ENCODE measurements around the gene KLHDC7B.
"Not testable (repeated sequence)": the region's sequence is repeated elsewhere in the genome, so short reads cannot be mapped to it uniquely, and the experiment has no call there.

Gene KLHDC7B

DNA sequence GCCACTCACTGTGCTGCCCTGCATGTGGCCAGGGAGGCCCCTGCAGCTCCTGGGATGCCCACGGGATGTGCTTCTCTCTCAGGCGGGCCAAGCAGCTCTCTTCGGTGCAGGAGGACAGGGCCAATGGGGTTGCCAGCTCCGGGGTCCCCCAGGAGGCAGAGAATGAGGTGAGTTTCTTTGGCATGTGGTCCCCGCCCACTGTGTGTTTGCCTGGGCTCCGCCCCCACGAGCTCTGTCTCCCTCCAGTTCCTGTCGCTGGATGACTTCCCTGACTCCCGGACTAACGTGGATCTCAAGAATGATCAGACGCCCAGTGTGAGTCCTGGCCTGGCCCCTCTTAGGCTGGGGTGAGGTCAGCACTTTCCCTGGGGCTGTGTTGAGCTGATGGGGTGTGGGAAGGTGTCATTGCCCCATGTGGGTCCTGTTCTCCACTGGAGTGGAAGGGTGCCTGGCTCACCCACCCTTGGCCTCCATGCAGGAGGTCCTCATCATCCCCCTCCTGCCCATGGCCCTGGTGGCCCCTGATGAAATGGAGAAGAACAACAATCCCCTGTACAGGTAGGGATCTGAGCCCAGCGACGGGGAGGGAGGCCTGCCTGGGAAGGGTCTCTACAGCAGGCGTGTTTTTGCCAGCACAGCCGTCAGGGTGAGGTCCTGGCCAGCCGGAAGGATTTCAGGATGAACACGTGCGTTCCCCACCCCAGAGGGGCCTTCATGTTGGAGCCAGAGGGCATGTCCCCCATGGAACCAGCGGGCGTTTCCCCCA is 28.0 kb upstream of the KLHDC7B start:
- no peak for DNase-seq (ENCODE audit: low read depth)

DNA sequence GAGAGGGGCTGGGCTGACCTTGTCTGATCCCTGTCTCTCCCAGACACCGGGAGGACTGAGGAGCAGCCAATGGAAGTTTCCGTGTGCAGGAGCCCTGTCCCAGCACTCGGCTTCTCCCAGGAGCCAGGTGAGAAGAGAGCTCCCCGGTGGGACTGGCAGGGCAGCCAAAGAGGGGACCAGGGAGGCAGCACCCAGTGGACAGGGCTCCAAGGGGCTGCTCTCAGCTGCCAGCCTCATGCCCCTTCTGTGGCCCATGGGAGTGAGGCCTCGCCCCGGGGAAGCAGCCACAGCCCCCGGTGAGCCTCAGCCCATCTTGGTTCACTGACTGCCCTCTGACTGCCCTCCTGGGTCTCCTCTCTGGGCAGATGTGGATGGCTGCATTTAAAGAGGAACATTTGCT is 27.1 kb upstream of the KLHDC7B start:
- no peak for DNase-seq (ENCODE audit: low read depth)

DNA sequence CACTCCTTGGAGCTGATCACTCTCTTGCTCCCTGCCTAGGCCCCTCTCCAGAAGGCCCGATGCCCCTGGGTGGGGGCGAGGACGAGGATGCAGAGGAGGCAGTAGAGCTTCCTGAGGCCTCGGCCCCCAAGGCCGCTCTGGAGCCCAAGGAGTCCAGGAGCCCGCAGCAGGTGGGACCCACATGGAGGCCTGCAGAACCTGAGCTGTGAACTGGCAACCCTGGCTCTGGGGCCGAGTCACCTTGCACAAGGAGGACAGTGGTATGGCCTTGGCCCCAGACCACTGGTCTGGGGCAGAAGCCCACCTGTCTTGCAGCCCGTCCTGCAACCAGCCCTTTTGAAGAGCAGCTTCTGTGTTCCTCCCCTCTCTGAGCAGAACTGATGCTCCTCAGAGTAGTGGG is 26.5 kb upstream of the KLHDC7B start:
- no peak for DNase-seq (ENCODE audit: low read depth)

DNA sequence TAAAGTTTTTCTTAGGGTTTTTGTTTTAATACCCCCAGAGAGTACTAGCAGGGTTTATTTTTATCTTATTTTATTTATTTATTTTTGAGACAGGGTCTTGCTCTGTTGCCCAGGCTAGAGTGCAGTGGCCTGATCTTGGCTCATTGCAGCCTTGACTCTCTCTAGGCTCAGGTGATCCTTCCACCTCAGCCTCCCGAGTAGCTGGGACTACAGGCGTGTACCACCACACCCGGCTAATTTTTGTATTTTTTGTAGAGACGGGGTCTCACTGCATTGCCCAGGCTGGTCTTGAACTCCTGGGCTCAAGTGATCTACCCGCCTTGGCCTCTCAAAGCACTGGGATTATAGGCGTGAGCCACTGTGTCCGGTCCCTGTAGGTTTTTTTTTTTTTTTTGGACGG is 25.5 kb upstream of the KLHDC7B start:
- DNase-seq (ENCODE audit: low read depth) = not testable (repeated sequence)

DNA sequence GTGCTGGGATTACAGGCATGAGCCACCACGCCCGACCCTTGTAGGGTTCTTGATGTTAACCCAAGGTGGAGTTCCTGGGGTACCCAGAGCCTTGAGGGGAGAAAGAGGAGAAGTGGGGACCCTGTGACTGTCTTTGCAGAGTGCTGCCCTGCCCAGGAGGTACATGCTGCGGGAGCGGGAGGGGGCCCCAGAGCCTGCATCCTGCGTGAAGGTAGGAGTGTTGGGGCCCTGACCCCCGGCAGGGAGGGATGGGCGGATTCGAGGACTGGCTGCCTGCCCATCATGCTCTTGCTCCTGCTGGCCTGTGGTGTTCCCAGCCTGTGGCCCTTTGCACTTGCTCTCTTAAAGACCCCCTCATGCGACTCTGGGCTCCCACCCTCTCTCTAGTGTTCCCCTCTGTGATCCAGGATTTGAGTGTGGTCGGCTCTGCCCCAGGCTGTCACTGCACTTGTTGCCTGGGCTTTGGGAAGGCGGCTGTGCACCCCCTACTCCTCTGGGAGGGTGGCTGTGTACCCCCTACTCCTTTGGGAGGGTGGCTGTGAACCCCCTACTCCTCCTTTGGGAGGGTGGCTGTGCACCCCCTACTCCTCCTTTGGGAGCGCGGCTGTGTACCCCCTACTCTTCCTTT is 24.8 kb upstream of the KLHDC7B start:
- DNase-seq (ENCODE audit: low read depth) = no peak

DNA sequence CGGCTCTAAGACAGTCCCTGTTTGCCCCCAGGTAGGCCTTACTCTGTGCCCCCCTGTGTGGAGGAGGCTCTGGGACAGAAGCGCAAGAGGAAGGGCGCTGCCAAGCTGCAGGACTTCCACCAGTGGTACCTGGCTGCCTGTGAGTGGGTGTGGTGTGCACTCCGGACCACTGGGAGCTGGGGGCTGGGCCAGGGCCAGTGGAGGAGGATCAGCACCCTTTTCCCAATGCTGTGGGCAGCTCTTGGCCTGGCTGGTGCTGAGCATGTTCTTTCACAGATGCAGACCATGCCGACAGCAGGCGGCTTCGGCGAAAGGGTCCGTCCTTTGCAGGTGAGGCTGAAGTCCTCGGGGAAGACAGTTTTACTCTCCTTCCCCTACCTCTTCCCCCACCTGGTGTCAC is 24.0 kb upstream of the KLHDC7B start:
- DNase-seq (ENCODE audit: low read depth) = no peak

DNA sequence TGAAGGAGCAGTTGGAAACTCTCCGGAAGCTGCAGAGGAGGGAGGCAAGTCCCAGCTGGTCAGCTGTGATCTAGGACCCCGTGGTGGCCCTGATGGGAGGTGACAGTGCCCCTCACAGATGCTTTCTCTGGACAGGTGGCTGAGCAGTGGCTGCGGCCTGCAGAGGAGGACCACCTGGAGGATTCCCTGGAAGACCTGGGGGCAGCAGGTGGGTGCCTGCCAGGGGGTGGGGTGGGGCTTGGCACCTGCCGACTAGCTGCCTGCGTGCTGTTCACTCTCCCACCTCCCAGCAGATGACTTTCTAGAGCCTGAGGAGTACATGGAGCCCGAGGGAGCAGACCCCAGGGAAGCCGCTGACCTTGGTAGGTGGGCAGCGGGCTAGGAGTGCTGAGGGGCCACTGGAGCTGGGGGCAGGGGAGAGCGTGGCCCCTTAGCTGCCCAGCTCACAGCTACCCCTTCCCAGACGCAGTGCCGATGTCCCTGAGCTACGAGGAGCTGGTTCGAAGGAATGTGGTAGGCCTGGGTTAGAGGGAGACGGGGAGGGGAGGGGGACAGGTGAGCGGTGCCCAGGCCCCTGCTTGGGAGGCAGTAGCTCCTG is 23.4 kb upstream of the KLHDC7B start:
- no peak for DNase-seq (ENCODE audit: low read depth)

DNA sequence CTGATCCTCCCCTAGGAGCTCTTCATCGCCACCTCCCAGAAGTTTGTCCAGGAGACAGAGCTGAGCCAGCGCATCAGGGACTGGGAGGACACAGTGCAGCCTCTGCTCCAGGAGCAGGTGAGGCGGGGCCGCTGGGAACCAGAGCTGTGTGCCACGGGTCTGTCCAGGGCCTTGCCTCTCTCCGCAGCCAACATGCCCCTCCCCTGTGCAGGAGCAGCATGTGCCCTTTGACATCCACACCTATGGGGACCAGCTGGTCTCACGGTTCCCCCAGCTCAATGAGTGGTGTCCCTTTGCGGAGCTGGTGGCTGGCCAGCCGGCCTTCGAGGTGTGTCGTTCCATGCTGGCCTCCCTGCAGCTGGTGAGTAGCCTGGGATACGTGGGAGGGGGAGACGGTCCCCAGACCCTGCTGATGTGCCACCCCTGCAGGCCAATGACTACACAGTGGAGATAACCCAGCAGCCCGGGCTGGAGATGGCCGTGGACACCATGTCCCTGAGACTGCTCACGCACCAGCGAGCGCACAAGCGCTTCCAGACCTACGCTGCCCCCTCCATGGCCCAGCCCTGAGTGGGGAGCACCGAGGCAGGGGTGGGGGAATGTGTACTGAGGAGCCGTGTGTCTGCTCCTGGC is 22.8 kb upstream of the KLHDC7B start:
- no peak for DNase-seq (ENCODE audit: low read depth)

DNA sequence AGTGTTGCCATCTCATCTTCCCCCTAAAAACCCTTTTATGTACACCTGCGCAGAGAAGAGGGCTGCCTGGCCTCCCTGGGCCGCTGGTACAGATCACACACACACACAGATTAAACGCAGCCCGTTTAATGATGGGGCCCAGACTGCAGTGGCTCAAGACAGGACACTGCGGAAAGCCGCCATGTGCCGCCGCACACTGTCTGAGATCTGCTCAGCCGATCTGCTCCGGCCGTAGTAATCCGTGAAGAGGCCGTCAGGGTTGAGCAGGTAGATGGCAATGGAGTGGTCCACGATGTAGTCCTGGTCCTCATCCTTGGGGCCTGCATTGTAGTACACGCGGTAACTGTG is 22.3 kb upstream of the KLHDC7B start:
- no peak for DNase-seq (ENCODE audit: low read depth)

DNA sequence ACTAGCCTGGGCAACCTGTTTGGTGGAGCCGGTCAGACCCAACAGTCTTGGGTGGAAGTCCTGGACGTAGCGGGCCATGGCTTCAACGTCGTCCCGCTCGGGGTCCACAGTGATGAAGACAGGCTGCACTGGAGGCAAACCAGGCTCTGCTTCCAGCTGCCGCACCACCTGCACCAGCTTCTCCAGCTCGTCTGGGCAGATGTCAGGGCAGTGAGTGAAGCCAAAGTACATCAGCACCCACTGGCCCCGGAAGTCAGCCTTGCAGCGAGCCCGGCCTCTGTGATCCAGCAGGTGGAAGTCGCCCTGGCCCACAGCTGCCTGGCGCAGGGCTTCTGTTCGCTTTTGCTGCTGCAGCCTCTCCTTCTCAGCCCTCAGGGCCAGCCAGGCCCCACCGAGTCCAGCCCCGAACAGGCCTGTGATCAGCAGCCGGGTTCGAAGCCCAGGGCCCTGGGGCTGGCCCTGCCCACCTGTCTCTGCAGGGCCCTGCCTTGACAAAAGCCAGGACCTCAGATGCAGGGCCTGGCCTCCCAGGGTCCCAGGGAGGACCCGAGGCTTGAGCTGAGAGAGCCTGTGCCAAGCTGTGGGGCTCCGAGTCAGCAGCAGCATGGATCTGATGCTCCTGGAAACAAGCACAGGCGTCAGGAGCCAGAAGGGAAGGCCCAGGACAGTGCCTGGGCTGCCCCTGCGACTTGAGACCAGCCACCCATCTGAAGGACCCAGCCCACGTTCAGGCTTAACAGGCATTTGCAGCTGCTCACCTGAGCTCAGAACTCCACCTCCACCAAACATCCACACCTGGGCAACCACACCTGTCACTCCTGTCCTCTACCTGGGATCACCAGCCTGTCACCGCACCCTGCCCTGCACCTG is 21.7 kb upstream of the KLHDC7B start:
- no peak for DNase-seq (ENCODE audit: low read depth)

DNA sequence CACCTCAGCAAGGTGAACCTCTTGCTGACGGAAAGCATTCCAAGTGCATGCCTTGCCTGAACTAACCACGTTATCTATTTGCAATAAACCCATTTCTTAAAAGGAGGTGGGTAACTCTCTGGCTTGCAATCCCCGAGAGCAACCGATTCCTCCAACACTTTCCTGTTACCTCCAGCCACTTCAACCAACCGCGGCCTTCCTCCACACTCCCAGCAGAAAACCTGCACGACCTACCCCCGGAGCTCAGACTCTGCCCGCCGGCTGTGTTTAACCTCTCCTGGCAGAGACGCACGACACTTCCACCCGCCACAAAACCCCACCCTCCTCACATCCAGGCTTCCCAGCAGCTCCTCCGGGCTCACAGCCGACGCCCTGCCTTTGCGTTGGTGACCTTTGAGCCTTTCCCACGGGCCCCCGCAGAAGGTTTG is 21.0 kb upstream of the KLHDC7B start:
- DNase-seq (ENCODE audit: low read depth) = no peak

DNA sequence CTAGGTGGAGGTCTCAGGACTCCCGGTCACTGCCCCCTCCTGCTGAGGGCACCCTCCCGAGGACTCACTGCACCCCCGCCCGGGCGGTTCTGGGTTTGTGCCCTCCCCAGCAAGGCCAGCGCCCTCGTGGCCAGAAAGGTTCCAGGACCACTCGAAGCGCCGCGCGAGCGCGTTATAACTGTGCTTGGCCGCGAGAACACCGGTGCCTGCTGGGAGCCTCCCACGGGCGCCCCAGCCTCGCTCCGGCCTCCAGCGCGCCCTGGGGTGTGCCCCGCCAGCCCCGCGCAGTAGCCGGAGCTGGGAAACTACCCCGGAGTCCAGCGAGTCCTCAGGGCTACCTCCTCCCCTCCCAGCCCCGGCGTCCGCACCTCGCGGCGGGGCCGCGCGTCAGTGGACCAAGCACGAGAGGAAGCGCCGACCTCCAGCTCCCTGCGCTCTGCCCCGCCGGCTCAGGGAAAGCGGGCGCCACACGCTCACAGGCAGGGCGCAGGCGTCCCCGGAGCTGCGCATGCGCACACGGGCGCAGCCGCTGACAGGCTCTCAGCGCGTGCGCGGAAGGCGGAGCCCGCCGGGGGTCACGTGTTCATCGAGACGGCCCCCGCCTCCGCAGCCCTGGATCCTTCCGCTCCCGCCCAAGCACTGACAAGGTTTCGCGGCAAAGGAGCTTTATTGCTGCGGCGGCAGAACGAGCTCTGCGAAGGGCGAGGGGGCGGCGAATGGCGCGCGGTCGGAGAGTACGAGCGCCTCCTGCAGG is 20.4 kb upstream of the KLHDC7B start, which contains the start of gene SCO2:
Gene SCO2 (minus strand): TSS at position 495 of the 754 bp plus-strand sequence. CDS start 1,187 bp downstream, outside the sequence.
- DNase-seq (ENCODE audit: low read depth) = peak; percentile 97

DNA sequence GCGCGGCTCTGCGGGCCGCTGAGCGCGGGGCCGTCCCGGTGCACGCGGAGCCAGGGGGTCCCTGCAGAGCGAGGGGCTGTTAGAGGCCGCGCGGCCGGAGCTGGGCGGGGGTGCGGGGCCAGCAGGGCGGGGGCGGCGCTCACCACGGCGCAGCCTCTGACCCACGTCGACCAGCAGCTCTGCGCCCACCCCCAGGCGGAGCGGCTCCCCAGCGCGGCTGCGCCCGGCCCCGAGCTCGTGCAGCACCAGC is 19.9 kb upstream of the KLHDC7B start:
- DNase-seq (ENCODE audit: low read depth) = no peak

DNA sequence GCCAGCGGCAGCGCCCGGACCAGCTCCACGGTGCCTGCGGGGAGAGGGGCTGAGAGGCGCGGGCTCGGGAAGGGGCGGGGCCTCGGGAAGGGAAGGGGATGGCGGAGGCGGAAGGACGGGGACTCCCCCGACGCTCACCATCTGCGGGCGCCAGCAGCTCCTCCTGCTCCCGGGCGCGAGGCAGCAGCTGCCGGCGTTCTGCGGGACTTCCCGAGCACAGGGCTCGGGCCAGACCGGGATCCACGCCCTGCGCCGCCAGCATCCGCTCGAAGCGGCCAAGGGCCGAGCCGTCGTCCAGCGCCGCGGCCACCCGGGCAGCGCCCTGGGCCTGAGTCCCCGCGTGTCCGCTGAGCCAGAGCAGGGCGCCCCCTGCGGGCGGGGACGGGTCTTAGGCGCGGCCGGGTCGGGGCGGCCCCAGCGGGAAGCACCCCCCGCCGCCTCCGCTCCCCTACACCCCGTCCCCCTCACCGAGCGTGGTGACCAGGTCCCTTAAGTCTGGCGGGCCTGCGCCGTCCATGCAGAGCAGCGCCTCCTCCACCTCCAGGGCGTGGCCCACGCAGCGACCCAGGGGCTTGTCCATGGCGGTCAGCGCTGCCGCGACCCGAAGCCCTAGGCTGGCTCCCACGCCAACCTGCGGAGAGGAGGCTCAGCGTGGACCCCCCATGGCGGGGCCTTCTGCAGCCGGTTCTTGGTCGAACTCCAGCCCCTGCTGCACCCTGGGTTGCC is 19.4 kb upstream of the KLHDC7B start:
- DNase-seq (ENCODE audit: low read depth) = peak; percentile 83

DNA sequence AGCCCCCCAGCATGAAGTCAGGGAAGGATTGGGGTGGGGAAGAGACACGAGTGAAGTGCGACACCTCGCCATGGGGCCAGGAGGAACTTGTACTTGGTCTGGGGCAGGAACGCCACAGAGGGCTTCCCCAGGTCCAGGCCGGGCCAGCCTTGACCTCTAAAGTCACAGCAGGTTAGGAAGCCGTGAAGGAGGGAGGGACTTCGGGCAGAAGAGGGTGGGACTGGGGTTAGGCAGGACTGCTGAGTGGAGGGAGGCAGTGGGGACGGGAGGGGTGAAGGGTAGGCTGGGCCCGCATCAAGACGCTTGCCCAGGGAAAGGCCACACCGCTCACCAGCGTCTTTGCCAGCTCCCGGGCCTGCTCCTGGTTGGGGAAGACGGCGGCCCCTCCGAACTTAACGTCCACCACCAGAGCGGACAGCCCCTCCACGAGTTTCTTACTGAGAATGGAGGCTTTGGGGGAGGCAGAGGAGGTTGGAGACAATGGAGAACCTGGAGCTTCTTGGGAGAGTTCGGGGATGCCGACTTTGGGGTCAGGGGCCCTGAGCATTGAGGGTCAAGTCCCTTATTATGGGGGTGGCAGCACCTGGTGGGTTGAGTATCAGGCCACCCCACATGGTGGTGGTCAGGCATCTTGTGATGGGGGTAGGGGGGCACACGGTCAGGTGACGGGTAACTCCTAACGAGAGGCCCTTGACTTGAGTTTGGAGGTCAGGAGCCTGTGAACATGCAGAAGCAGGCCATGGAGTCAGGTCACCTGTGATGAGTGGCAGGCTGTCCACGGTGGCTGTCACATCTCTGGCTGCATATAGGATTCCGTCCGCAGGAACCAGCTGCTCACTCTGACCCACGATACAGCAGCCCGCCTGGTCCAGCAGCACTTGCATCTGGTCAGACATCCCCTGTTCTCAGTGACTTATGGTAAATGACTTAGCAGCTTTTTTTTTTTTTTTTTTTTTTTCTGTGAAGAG is 18.6 kb upstream of the KLHDC7B start:
- DNase-seq (ENCODE audit: low read depth) = no peak

DNA sequence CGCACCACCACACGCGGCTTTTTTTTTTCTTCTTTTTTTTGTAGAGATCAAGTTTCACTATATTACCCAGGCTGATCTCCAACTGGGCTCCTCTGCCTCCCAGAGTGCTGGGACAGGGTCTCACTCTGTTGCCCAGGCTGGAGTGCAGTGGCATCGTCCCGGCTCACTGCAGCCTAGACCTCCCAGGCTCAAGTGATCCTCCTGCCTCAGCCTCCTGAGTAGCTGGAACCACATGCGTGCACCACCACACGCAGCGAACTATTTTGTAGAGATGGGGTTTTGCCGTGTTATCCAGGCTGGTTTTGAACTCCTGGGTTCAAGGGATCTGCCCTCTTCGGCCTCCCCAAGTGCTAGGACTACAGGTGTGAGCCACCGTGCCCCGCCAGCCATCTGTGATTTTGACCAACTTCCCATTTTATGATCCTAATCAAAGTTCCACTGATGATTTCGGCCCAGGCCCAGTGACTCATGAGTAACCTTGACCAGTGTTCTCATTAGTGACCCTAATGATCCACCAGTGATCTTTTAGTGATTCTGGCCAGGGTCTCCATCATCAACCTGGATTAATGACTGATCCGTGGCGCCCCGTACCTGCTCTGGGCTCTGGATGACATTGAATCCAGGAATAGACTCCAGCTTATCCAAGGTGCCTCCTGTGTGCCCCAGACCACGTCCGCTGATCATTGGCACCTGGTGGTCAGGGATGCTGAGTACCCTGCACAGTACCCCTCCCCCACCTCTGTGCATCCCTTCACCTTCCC is 17.6 kb upstream of the KLHDC7B start:
- no peak for DNase-seq (ENCODE audit: low read depth)

DNA sequence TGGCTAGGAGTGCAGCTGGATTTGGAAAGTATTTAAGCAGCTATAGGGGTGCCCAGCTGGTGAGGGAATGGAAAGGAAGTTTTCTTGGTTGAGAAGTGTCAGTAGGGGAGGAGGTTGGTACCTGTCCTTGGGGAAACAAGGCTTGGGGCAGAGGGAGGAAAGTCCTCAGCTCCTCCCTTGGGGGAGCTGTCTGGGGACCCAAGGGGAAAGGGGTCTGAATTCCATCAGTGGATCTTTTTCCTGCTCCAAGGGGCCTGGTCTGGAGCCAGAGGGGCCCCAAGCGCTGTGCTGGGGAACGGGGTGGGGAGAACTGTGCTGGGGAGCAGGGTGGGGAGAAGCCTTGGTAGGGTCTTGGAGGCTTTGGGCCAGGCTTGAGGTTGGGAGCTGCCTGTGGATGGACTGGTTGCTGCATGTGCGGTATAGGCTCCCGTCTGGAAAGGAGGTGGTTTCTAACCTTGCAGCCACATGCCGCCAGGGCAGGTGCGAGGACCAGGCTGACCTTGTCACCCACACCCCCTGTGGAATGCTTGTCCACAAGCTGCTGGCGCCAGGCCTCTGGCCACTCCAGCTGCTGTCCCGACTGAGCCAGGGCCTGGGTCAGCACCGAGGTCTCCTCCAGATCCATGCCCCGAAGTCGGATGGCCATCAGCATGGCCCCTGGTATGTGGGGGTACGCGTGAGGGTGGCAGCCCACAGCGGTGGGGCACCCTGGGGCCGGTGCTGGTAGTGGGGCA is 16.9 kb upstream of the KLHDC7B start:
- no peak for DNase-seq (ENCODE audit: low read depth)

DNA sequence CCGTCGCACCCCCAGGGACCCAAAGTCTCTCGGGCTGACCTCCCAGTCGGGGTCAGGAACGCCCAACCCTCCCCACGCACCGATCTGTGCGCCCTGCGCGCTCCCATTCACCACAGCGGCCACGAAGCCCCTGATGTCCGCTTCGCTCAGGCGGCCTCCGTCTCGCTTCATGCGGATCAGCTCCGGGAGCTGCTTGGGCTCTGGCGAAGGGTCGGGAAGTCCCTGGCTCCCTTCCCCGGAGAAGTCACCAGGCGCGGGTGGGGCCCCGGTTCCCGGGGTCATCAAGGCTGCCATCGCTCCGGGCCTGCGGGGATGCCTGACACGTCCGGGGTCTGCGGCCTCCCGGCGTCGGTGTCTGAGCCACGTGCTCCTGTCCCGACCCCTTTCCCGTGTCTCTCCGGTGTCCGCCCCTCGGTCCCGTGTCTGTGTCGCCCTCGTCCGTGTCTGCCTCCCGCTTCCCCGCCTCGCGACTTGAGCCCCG is 16.2 kb upstream of the KLHDC7B start:
- DNase-seq (ENCODE audit: low read depth) = no peak
